Esophagus squamous epithelium (tissue), 5 donors: ENCODE measurements around the gene ADPRHL1. TPM values are rescaled to one million over a fixed set of nuclear protein-coding genes. Genes with fewer than 3 reads are reported as not detected.
A peak's percentile ranks its signal among the peaks of the same experiment; 100 is the strongest.

ENCODE experiments used
- DNase-seq: peaks from one replicate; lab custom pipeline; 2025; lab: John Stamatoyannopoulos, UW
- H3K27ac ChIP-seq, 4 donors: fragments of 200-600 bp; sonication (generic); one replicate each; pipeline ENCODE4 v1.5.1; 2016 to 2019; ENCODE audit warnings: mild to moderate bottlenecking in 1 of 4
- H3K27me3 ChIP-seq, 4 donors: fragments of 200-600 bp; sonication (generic); 1 replicate in 3 of 4; 2 replicates in 1 of 4; pipeline versions ENCODE4 v1.5.1 to v1.6.0; 2017 to 2021; ENCODE audit warnings: antibody characterized with exemption in 1 of 4
- H3K36me3 ChIP-seq, 3 donors: fragments of 200-600 bp; sonication (generic); one replicate each; pipeline ENCODE4 v1.5.1; 2016 to 2019
- H3K4me1 ChIP-seq, 3 donors: fragments of 200-600 bp; sonication (generic); one replicate each; pipeline ENCODE4 v1.5.1; 2017 to 2019
- H3K4me3 ChIP-seq, 4 donors: fragments of 200-600 bp; sonication (generic); 1 replicate in 3 of 4; 2 replicates in 1 of 4; pipeline ENCODE4 v1.5.1; 2016 to 2019; ENCODE audit warnings: mild to moderate bottlenecking in 2 of 4, moderate library complexity in 1 of 4
- H3K9me3 ChIP-seq, 3 donors: fragments of 200-600 bp; sonication (generic); one replicate each; pipeline ENCODE4 v1.5.1; 2016 to 2019
- POLR2A ChIP-seq, 4 donors: fragments of 450-650 bp; IDR thresholded peaks; one replicate each; pipeline ENCODE4 v1.6.1; 2017; ENCODE audit warnings: antibody characterized with exemption in 4 of 4, mild to moderate bottlenecking in 4 of 4, moderate library complexity in 3 of 4
- WGBS, 2 donors: methylation state at CpG; one replicate each; pipeline ENCODE4 v1.1.5; 2018; 5-methylcytosine and 5-hydroxymethylcytosine counted together
- intact Hi-C: fragments of 100-400 bp; cut with DNase I; formaldehyde crosslinking; loops from one replicate; pipeline ENCODE4 v1.15.0; 2022
- small RNA-seq, 4 donors: library from RNA; depleted of rRNA; stranded (forward); fragments of <200 nt; gene quantifications; one replicate each; pipeline ENCODE3, GENCODE V24; 2016
- total RNA-seq, 4 donors: library from RNA; depleted of rRNA; stranded (reverse); fragments of >200 nt; gene quantifications; one replicate each; pipeline ENCODE4 v1.1.0, GENCODE V29; 2016
- TF ChIP-seq, protein P1 (sequence below), 6 experiments: fragments of 450-650 bp in 4 of 6; fragments of 200-600 bp in 2 of 6; sonication (generic) in 2 of 6; IDR thresholded peaks; one replicate each; pipeline ENCODE4 v1.5.1; 2016 to 2019; ENCODE audit warnings: antibody characterized with exemption in 6 of 6, mild to moderate bottlenecking in 4 of 6, moderate library complexity in 4 of 6
- donor health status: DM: yes; HTN: yes; CAD: no.

Gene ADPRHL1
- total RNA-seq, 4 donors from 2014 or later, result 0.31 to 3.5 (median 2.2) TPM

- peaks cover 0 to 80% (median 8%) of the 10 kb centered on the region in 3 donors for H3K36me3 ChIP-seq
- H3K27me3 ChIP-seq, result no peaks in the 10 kb centered on the region
- no peaks in the 10 kb centered on the region for H3K9me3 ChIP-seq
- no peak for TF ChIP-seq POLR2A (IDR thresholded peaks at IDR 0.05)
- TF ChIP-seq, protein P1, sequence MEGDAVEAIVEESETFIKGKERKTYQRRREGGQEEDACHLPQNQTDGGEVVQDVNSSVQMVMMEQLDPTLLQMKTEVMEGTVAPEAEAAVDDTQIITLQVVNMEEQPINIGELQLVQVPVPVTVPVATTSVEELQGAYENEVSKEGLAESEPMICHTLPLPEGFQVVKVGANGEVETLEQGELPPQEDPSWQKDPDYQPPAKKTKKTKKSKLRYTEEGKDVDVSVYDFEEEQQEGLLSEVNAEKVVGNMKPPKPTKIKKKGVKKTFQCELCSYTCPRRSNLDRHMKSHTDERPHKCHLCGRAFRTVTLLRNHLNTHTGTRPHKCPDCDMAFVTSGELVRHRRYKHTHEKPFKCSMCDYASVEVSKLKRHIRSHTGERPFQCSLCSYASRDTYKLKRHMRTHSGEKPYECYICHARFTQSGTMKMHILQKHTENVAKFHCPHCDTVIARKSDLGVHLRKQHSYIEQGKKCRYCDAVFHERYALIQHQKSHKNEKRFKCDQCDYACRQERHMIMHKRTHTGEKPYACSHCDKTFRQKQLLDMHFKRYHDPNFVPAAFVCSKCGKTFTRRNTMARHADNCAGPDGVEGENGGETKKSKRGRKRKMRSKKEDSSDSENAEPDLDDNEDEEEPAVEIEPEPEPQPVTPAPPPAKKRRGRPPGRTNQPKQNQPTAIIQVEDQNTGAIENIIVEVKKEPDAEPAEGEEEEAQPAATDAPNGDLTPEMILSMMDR (IDR thresholded peaks at IDR 0.05), result no peak
- WGBS, 2 donors, result 80 to 83% methylated on average over 12 of the region's 17 CpGs
- no peak for DNase-seq
- no peak overlapping the region for H3K4me3 ChIP-seq
- H3K4me1 ChIP-seq, result peaks cover 0 to 17% (median 0%) of the 10 kb centered on the region in 3 donors
- intact Hi-C loops, result no loop called here
- H3K27ac ChIP-seq, result no peak overlapping the region
These were observed 101.7 kb downstream of the ADPRHL1 start for GRCh38 chr13:113351514-113352026.

DNA sequence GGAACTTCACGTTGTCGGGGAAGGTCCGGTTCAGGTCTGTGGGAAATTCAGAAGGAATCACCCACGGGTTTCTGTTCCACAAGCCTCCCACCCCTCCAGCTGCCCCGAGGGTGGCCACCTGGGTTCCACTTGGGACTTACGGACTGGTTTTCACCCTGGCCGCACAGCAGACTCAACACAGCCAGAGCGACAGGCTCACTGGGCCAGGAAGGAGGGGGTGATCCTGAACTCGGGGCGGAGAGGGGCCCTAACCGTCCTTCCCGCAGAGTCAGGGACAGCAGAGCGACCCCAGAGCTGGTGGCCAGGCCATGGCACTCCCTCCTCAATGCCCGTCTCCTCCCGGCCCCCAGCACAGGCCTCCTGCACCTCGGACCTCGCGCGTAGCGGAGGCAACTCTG is 102.4 kb downstream of the ADPRHL1 start:
- DNase-seq, result no peak
- H3K27me3 ChIP-seq, result no peaks in the 10 kb centered on the region
- H3K27ac ChIP-seq, result no peak overlapping the region
- intact Hi-C loops, result no loop called here
- WGBS, 2 donors, result 93 to 100% methylated on average over 1 to 18 of the region's 20 CpGs
- H3K4me1 ChIP-seq, result peaks cover 0 to 17% (median 0%) of the 10 kb centered on the region in 3 donors
- peaks cover 0 to 80% (median 8%) of the 10 kb centered on the region in 3 donors for H3K36me3 ChIP-seq
- no peaks in the 10 kb centered on the region for H3K9me3 ChIP-seq
- TF ChIP-seq POLR2A (IDR thresholded peaks at IDR 0.05), result no peak
- TF ChIP-seq, protein P1 (IDR thresholded peaks at IDR 0.05), result no peak
- H3K4me3 ChIP-seq, result no peak overlapping the region

GRCh38 chr13:113350065-113350937 is 103.0 kb downstream of the ADPRHL1 start:
- intact Hi-C loops, result no loop called here
- Histone ChIP-seq H3K9me3 (no peaks in the 10 kb centered on the region), H3K27ac (no peak overlapping the region), H3K27me3 (no peaks in the 10 kb centered on the region), H3K4me3 (no peak overlapping the region), H3K36me3 (peaks cover 0 to 79% (median 8%) of the 10 kb centered on the region in 3 donors), H3K4me1 (peaks cover 0 to 17% (median 0%) of the 10 kb centered on the region in 3 donors)
- 78 to 80% methylated on average over 3 to 10 of the region's 32 CpGs for WGBS, 2 donors
- TF ChIP-seq POLR2A (IDR thresholded peaks at IDR 0.05), result no peak
- TF ChIP-seq, protein P1 (IDR thresholded peaks at IDR 0.05), result peak in 1 of 6 experiments; percentile 36
- no peak for DNase-seq

Small RNA genes within 50 kb of the gene (small RNA-seq; reads per million reads assigned to genes)
- gene RNU1-16P, result 0 to 0.45 (median 0) reads per million in 4 donors

Other genes starting within 250 kb of the ADPRHL1 start
- gene PCID2, start 244.8 kb downstream of the ADPRHL1 start, total RNA-seq, result 10 to 100 TPM; 21.0 to 47.9 (median 33.6) TPM
- 100 to 1,000 TPM in 1 of 4 donors, 10 to 100 TPM in 3; 55.8 to 110 (median 76.8) TPM for gene CUL4A, start 243.9 kb downstream of the ADPRHL1 start, total RNA-seq
- 100 to 1,000 TPM in 3 of 4 donors, 10 to 100 TPM in 1; 95.4 to 153 (median 123) TPM for gene LAMP1, start 156.2 kb downstream of the ADPRHL1 start, total RNA-seq
- gene GRTP1, start 89.4 kb downstream of the ADPRHL1 start, total RNA-seq, result 10 to 100 TPM; 14.7 to 18.5 (median 15.7) TPM
- 10 to 100 TPM in 1 of 4 donors, 1 to 10 TPM in 3; 4.7 to 14.1 (median 7.7) TPM for gene DCUN1D2, start 37.2 kb upstream of the ADPRHL1 start, total RNA-seq
- 10 to 100 TPM; 55.7 to 82.1 (median 59.5) TPM for gene TFDP1, start 131.3 kb upstream of the ADPRHL1 start, total RNA-seq
- gene ATP4B, start 204.7 kb upstream of the ADPRHL1 start, total RNA-seq, result not detected
- gene GRK1, start 213.7 kb upstream of the ADPRHL1 start, total RNA-seq, result not detected